HepG2 (cell line): ENCODE measurements around the gene GALR3. TPM values are rescaled to one million over a fixed set of nuclear protein-coding genes. Genes with fewer than 3 reads are reported as not detected.
A peak's percentile ranks its signal among the peaks of the same experiment; 100 is the strongest.

Experiments used
- GATA4 ChIP-seq: sonication (generic); IDR thresholded peaks from 2 replicates; pipeline ENCODE4 v1.6.1; 2016; ENCODE audit warnings: antibody characterized with exemption, low read depth, borderline replicate concordance
- KDM5A ChIP-seq: fragments of 200-600 bp; sonication (generic); IDR thresholded peaks from 2 replicates; pipeline ENCODE4 v1.7.0; 2018; ENCODE audit warnings: antibody characterized with exemption, mild to moderate bottlenecking, low read length, borderline replicate concordance
- NONO ChIP-seq, 2 experiments: fragments of 450-650 bp in 1 of 2; sonication (generic) in 1 of 2; formaldehyde crosslinking in 1 of 2; IDR thresholded peaks in 1 of 2; conservative IDR thresholded peaks in 1 of 2; 2 replicates each; pipeline versions ENCODE4 v1.6.1 to v1.8.0; 2017 to 2022; ENCODE audit warnings: mild to moderate bottlenecking in 1 of 2, missing genetic modification reagents in 1 of 2, moderate library complexity in 1 of 2
- RFX5 ChIP-seq: IDR thresholded peaks from 2 replicates; pipeline ENCODE4 v1.6.1; 2011; ENCODE audit warnings: low read depth, low read length, improper control_type of control experiment
- TAF1 ChIP-seq: sonication (generic); formaldehyde crosslinking; IDR thresholded peaks from 2 replicates; pipeline ENCODE4 v1.4.0; 2020; ENCODE audit warnings: missing genetic modification reagents
- TBL1XR1 ChIP-seq: fragments of 150-350 bp; IDR thresholded peaks from 2 replicates; pipeline ENCODE4 v1.6.1; 2014; ENCODE audit warnings: borderline replicate concordance, low read length; ENCODE audit not compliant: partially characterized antibody
- TGIF2 ChIP-seq: IDR thresholded peaks from 2 replicates; pipeline ENCODE4 v1.6.1; 2016; ENCODE audit warnings: control low read depth, missing compliant biosample characterization
- ZFAT ChIP-seq: sonication (generic); formaldehyde crosslinking; conservative IDR thresholded peaks from 2 replicates; pipeline ENCODE4 v1.8.1; 2023; ENCODE audit warnings: missing genetic modification reagents, inconsistent platforms
- ZMYM2 ChIP-seq: sonication (generic); formaldehyde crosslinking; IDR thresholded peaks from 2 replicates; pipeline ENCODE4 v1.8.0; 2022; ENCODE audit warnings: mild to moderate bottlenecking, missing genetic modification reagents
- ZNF10 ChIP-seq: sonication (generic); formaldehyde crosslinking; IDR thresholded peaks from 2 replicates; pipeline ENCODE4 v1.4.0; 2020; ENCODE audit warnings: mild to moderate bottlenecking, low read depth, missing genetic modification reagents, borderline replicate concordance
- ZNF607 ChIP-seq: sonication (generic); formaldehyde crosslinking; IDR thresholded peaks from 2 replicates; pipeline ENCODE4 v1.5.1; 2020; ENCODE audit warnings: missing genetic modification reagents, mild to moderate bottlenecking, borderline replicate concordance
- ZNF792 ChIP-seq: IDR thresholded peaks from 2 replicates; pipeline ENCODE4 v1.6.1; 2016
- polyA plus RNA-seq, 8 experiments: library from polyadenylated mRNA; depleted of rRNA in 3 of 8; stranded (reverse) in 7 of 8; unstranded in 1 of 8; fragments of >200 nt; fragmentation: Illumina TruSeq in 4 of 8; extraction: Trizol in 4 of 8; gene quantifications; 2 replicates each; pipeline versions ENCODE4 v1.2.1 to v1.2.3, GENCODE V29; 2011 to 2016; ENCODE audit warnings: low read depth in 4 of 8, missing spikeins in 1 of 8, mixed read lengths in 1 of 8; ENCODE audit not compliant: insufficient read depth in 1 of 8
- total RNA-seq, 5 experiments: library from RNA; depleted of rRNA; stranded (reverse); fragments of >200 nt; fragmentation: Illumina TruSeq; extraction: Trizol; gene quantifications; 2 replicates each; pipeline ENCODE4 v1.2.3, GENCODE V29; 2016; ENCODE audit warnings: low read depth in 1 of 5
- TF ChIP-seq, protein P1 (sequence below): sonication (generic); formaldehyde crosslinking; IDR thresholded peaks from 2 replicates; pipeline ENCODE4 v1.4.0; 2020; ENCODE audit warnings: missing genetic modification reagents
- TF ChIP-seq, protein P2 (sequence below): sonication (generic); formaldehyde crosslinking; IDR thresholded peaks from 2 replicates; pipeline ENCODE4 v1.8.0; 2022; ENCODE audit warnings: mild to moderate bottlenecking, missing genetic modification reagents, borderline replicate concordance
- TF ChIP-seq, protein P3 (sequence below): sonication (generic); formaldehyde crosslinking; IDR thresholded peaks from 2 replicates; pipeline ENCODE4 v1.4.0; 2020; ENCODE audit warnings: mild to moderate bottlenecking, missing genetic modification reagents
- TF ChIP-seq, protein P4 (sequence below): sonication (generic); formaldehyde crosslinking; conservative IDR thresholded peaks from 2 replicates; pipeline ENCODE4 v1.4.0; 2020; ENCODE audit warnings: missing genetic modification reagents
- TF ChIP-seq, protein P5 (sequence below): IDR thresholded peaks from 2 replicates; pipeline ENCODE4 v1.6.1; 2016; ENCODE audit warnings: mild to moderate bottlenecking, missing biosample characterization, missing genetic modification reagents
- TF ChIP-seq, protein P6 (sequence below): sonication (generic); formaldehyde crosslinking; conservative IDR thresholded peaks from 2 replicates; pipeline ENCODE4 v1.8.0; 2022; ENCODE audit warnings: low read depth, missing genetic modification reagents
- TF ChIP-seq, protein P7 (sequence below): IDR thresholded peaks from 2 replicates; pipeline ENCODE4 v1.4.0; 2020; ENCODE audit warnings: mild to moderate bottlenecking, missing genetic modification reagents

GALR3 gene
- total and polyA plus RNA-seq, 2 of the 13 experiments (the other 11 are each of a cell fraction or from before 2014, with no cell fraction given), result 0.13 TPM; not detected in 1

DNA sequence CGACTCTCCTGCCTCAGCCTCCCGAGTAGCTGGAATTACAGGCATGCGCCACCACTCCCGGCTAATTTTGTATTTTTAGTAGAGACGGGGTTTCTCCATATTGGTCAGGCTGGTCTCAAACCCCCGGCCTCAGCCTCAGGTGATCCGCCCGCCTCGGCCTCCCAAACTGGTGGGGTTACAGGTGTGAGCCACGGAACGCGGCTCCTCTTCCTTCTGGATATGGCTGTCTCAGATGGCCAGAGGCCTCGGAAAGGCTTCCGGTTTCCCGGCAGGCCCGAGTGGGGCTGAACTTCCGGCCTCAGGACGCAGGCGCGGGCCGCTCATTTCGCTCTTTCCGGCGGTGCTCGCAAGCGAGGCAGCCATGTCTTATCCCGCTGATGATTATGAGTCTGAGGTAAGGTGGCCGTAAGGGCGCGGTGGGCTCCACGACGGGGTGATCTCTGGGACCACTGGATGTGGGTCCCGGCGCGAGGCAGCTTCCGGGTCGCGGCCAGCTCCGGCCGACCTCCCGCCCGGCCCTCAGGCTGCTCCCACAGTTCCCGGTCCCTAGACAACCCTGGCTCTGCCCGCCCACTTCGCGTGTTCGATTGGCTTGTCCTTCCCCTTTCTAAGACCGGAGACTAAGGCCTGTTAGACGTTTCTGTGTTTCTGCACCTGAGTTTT lies 26.0 kb downstream of the GALR3 start, which contains the start of gene EIF3L (continued):
- TF ChIP-seq, protein P1, sequence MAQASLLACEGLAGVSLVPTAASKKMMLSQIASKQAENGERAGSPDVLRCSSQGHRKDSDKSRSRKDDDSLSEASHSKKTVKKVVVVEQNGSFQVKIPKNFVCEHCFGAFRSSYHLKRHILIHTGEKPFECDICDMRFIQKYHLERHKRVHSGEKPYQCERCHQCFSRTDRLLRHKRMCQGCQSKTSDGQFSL (CRISPR knock-in tag), result no peak
- TF ChIP-seq, protein P2, sequence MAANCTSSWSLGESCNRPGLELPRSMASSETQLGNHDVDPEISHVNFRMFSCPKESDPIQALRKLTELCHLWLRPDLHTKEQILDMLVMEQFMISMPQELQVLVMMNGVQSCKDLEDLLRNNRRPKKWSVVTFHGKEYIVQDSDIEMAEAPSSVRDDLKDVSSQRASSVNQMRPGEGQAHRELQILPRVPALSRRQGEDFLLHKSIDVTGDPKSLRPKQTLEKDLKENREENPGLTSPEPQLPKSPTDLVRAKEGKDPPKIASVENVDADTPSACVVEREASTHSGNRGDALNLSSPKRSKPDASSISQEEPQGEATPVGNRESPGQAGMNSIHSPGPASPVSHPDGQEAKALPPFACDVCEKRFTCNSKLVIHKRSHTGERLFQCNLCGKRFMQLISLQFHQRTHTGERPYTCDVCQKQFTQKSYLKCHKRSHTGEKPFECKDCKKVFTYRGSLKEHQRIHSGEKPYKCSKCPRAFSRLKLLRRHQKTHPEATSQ (CRISPR knock-in tag), result no peak
- TF ChIP-seq, protein P3, sequence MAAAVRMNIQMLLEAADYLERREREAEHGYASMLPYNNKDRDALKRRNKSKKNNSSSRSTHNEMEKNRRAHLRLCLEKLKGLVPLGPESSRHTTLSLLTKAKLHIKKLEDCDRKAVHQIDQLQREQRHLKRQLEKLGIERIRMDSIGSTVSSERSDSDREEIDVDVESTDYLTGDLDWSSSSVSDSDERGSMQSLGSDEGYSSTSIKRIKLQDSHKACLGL (CRISPR knock-in tag), result no peak
- TF ChIP-seq KDM5A, result peak; percentile 24; the same call in 1 of the 2 replicates
- no peak for TF ChIP-seq ZNF10 (CRISPR knock-in tag)
- TF ChIP-seq TAF1 (CRISPR knock-in tag), result peak; percentile 94
- TF ChIP-seq TBL1XR1, result no peak
- TF ChIP-seq, protein P4, sequence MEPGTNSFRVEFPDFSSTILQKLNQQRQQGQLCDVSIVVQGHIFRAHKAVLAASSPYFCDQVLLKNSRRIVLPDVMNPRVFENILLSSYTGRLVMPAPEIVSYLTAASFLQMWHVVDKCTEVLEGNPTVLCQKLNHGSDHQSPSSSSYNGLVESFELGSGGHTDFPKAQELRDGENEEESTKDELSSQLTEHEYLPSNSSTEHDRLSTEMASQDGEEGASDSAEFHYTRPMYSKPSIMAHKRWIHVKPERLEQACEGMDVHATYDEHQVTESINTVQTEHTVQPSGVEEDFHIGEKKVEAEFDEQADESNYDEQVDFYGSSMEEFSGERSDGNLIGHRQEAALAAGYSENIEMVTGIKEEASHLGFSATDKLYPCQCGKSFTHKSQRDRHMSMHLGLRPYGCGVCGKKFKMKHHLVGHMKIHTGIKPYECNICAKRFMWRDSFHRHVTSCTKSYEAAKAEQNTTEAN (CRISPR knock-in tag), result no peak; the same call in none of the 2 replicates
- TF ChIP-seq, protein P5, sequence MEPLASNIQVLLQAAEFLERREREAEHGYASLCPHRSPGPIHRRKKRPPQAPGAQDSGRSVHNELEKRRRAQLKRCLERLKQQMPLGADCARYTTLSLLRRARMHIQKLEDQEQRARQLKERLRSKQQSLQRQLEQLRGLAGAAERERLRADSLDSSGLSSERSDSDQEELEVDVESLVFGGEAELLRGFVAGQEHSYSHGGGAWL (CRISPR knock-in tag), result peak; percentile 50; the same call in 1 of the 2 replicates
- 0 out of 2 replicates have a peak, but pooled peaks have one; percentile 34 for TF ChIP-seq ZNF792
- TF ChIP-seq ZFAT (CRISPR knock-in tag), result no peak
- TF ChIP-seq, protein P6, sequence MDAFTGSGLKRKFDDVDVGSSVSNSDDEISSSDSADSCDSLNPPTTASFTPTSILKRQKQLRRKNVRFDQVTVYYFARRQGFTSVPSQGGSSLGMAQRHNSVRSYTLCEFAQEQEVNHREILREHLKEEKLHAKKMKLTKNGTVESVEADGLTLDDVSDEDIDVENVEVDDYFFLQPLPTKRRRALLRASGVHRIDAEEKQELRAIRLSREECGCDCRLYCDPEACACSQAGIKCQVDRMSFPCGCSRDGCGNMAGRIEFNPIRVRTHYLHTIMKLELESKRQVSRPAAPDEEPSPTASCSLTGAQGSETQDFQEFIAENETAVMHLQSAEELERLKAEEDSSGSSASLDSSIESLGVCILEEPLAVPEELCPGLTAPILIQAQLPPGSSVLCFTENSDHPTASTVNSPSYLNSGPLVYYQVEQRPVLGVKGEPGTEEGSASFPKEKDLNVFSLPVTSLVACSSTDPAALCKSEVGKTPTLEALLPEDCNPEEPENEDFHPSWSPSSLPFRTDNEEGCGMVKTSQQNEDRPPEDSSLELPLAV (CRISPR knock-in tag), result no peak
- peak; percentile 91 for TF ChIP-seq ZNF607 (CRISPR knock-in tag)
- peak; percentile 70 for TF ChIP-seq GATA4
- no peak for TF ChIP-seq RFX5
- TF ChIP-seq ZMYM2 (CRISPR knock-in tag), result no peak
- no peak for TF ChIP-seq TGIF2 (CRISPR knock-in tag)
- TF ChIP-seq NONO (IDR thresholded peaks at IDR 0.05), result no peak
- peak; percentile 56; the same call in 1 of the 2 replicates for TF ChIP-seq NONO (CRISPR knock-in tag; conservative IDR thresholded peaks at IDR 0.05)
- TF ChIP-seq, protein P7, sequence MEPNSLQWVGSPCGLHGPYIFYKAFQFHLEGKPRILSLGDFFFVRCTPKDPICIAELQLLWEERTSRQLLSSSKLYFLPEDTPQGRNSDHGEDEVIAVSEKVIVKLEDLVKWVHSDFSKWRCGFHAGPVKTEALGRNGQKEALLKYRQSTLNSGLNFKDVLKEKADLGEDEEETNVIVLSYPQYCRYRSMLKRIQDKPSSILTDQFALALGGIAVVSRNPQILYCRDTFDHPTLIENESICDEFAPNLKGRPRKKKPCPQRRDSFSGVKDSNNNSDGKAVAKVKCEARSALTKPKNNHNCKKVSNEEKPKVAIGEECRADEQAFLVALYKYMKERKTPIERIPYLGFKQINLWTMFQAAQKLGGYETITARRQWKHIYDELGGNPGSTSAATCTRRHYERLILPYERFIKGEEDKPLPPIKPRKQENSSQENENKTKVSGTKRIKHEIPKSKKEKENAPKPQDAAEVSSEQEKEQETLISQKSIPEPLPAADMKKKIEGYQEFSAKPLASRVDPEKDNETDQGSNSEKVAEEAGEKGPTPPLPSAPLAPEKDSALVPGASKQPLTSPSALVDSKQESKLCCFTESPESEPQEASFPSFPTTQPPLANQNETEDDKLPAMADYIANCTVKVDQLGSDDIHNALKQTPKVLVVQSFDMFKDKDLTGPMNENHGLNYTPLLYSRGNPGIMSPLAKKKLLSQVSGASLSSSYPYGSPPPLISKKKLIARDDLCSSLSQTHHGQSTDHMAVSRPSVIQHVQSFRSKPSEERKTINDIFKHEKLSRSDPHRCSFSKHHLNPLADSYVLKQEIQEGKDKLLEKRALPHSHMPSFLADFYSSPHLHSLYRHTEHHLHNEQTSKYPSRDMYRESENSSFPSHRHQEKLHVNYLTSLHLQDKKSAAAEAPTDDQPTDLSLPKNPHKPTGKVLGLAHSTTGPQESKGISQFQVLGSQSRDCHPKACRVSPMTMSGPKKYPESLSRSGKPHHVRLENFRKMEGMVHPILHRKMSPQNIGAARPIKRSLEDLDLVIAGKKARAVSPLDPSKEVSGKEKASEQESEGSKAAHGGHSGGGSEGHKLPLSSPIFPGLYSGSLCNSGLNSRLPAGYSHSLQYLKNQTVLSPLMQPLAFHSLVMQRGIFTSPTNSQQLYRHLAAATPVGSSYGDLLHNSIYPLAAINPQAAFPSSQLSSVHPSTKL (CRISPR knock-in tag), result 0 out of 2 replicates have a peak, but pooled peaks have one; percentile 29
